Glomerular visceral epithelial cell (primary cell): ENCODE results near the gene TLCD3B.

Experiments used
- DNase-seq: peaks from one replicate; pipeline ENCODE4 v3.0.0-alpha.2; 2016; ENCODE audit errors: extremely low spot score

The TLCD3B gene

DNA sequence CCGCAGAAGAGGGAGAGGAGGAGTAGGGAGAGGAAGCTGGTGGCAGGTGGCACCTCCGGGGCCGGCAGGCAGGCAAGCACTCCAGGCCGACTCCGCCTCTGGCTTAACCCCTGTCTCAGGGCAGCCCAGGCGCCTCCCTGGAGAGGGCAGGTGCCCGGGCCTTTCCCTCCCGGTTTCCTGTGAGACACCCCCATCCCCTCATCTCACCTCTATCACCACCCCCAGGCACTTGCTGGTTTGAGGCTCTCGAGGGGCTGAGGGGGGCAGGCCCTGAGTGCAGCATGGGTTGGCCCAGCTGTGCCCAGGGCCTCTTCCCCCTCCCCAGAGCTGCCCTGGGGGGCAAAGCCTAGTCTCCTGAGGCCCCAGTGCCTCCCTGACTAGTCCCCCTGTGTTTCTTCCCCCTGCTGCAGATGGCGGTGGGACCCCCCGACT is 26.2 kb downstream of the TLCD3B start:
- no peak for DNase-seq

DNA sequence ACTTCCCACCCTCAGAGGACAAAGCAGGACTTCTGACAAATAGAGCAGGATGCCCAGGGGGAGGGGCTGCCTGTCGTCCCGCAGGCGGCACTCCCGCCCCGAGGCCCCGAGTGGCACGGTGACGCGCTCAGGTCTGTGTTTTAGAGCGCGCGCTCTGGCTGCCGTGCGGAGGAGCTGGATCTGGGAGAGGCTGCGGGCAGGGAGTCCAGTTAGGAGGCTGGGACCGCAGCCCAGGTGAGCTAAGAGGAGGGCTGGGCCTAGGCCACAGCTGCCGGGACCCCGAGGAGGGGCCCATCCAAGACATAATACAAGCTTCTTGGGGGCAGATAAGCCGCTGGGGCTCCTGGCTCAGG is 26.7 kb downstream of the TLCD3B start:
- DNase-seq, result no peak

DNA sequence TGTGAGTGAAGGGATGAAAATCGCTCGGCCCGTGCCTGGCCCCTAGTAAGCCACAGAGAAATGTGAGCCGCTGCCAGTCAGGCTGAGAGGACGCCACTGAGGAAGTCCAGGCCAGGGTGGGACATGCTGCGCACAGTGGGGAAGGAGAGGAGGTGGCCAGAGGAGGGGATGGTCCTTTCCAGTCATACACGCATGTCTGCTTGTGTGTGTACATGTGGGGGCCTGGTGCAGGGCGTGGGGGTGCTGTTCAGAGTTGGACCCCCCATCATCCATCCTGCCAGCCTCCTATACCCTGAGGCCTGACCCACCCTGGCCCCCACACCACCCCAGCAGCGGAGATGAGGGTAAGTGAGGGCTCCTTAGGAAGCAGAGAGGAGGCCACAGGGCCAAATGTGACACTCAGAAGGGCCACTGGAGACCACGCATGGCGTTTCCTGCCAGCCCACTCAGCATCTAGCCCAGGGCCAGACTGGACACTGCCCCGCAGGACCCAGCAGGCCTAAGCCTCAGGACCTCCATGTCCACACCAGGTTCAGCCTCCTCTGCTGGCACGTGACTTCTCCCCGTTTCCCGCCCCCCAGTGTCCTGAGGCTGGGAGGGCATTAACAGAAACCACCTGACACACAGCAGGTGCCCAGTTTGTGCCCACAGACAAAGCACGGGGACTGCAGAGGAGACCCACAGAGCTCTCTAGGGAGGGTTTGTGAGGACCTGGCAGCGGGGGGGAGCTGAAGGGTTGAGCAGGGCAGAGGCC is 27.2 kb downstream of the TLCD3B start:
- no peak for DNase-seq

DNA sequence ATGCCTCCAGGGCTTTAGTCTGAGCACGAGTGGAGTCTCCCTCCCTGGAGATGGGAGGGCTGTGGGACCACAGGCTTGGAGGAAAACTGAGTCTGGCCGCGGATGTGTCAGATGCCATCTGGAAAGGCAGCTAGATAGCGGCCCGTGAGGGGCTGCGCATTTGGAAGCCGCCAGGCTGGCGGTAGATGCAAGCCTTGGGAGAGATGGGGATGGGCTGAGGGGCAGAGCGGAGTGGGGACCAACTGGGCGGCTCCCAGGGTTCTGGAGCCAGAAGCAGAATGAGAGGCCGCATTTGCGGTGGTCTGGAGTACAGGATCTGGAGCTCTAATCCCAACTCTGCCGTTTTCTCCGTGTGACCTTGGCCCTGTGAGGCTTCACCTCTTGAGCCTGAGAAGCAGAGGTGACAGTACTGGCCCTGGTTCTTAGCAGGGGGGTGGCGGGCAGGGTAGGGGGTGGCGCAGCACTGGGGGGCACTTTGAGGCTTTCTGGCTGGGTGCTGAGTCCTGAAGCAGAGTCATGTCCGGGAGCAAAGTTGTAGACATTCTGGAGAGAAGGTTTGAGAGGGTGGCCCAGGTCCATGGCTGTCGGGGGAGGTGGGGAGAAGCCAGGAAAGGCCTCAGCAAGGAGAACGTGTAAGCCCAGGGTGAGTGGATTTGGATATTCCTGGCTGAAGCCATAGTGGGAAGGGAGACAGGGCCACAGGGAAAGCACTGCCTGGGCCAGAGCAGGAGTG is 28.3 kb downstream of the TLCD3B start:
- no peak for DNase-seq

DNA sequence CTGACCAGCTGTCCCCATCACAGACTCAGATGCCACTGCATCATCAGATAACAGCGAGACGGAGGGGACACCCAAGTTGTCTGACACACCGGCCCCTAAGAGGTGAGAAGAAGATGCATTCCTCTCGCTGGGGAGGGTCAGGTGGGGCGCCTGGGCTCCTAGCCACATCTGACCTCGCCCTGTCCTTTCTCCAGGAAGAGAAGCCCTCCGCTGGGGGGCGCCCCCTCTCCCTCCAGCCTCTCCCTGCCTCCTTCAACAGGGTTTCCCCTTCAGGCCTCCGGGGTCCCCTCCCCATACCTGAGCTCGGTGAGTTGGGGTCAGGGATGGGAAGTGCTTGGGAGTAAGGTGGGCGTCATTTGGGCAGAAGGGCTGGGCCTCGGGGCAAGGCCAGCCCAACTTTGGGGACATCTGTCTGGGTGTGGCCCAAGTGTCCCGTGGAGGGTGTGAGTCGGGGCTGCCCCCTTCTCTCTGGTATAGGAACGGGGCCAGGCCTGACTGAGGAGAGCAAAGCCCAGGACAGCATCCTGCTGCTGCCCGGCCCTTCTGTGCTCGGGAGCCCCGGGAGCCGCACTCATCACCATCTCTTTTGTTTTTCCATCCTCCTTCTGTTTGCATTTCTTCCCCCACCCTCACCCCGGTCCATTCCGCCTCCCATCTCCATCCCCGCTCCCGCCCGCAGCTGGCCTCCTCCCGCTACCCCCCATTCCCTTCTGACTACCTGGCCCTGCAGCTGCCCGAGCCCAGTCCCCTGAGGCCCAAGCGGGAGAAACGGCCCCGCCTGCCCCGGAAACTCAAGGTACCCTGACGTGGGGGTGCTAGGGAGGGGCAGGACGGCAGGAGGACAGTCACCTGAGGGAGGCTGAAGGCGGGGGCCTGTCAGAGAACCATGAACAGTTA is 30.1 kb downstream of the TLCD3B start:
- no peak for DNase-seq

DNA sequence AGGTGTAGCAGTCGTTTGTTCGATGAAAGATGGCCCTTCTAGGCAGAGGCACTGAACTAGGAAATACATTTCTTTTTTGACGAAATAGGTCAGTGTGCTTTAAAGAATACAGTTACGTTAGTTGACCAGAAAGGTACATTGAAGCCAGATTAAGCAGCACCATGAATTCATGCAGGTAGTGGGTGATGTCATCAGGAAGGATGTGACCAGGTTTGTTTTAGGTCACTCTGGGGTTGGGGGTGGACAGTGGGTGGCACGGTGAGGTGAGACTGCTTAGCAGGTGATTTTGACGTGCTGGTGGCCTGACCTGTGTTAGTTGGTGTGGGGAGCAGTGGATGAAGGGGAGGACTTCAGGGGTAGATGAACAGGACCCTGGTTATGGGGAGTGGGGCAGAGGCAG is 31.5 kb downstream of the TLCD3B start:
- no peak for DNase-seq

DNA sequence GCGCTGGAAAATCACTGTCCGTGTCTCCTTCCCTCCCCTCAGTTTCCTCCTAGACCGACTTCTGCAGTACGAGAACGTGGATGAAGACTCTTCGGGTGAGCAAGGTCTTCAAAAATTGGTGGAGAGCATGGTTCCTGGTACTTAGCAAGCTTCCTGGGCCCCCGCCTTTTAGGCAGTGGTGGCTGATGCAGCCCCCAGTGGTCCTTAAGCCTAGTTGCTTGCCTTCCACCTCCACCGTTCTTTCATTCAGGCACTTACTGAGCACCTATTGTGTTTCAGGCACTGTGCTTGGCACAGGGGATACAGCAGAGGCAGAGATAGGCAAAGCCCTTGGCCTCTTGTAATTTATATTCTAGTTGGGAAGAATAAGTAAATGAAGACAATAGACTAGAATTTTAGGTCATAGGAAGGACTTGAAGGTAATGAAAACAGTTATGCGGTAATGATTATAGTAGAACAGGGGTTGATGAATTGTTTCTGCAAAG is 34.3 kb downstream of the TLCD3B start:
- DNase-seq, result no peak

DNA sequence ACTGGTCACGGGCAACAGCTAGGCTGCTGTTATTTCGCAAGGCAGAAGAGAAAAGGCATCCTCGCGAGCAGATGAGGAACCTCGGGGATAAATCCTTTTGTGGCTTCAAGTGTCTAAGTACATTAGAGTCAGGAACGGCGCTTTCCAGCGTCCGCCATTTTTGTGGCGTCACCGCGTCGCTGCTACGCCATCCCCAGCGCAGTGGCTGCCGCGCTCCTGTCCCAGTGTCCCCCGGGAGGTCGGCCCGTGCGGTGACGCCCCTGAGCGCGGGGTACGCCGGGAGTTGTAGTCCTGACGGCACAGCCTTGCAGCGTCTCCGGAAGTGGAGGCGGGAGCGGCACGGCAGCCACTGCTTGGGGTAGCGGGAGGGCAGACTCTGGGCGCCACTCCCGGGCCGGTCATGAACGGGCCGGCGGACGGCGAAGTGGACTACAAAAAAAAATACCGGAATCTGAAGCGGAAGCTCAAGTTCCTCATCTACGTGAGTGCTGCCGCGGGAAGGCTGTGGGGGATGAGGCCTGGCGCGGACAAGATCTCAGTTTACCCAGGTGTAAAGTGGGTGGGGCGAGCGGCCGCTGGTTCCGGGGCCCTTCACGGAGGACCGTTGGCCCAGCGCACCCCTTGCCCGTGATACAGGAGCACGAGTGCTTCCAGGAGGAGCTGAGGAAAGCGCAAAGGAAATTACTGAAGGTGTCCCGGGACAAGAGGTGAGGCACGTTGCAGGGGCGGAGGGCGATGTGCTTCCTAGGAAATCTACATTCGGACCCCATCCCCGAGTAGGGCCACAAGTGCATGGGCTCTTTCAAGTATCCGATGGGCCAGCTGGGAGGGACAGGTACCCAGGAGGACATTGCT is 34.9 kb downstream of the TLCD3B start, which contains the start of gene INO80E:
Gene INO80E (plus strand): TSS at position 331 of the 855 bp plus-strand sequence. CDS start 70 bp downstream, at position 401.
- peak; percentile 94 for DNase-seq

DNA sequence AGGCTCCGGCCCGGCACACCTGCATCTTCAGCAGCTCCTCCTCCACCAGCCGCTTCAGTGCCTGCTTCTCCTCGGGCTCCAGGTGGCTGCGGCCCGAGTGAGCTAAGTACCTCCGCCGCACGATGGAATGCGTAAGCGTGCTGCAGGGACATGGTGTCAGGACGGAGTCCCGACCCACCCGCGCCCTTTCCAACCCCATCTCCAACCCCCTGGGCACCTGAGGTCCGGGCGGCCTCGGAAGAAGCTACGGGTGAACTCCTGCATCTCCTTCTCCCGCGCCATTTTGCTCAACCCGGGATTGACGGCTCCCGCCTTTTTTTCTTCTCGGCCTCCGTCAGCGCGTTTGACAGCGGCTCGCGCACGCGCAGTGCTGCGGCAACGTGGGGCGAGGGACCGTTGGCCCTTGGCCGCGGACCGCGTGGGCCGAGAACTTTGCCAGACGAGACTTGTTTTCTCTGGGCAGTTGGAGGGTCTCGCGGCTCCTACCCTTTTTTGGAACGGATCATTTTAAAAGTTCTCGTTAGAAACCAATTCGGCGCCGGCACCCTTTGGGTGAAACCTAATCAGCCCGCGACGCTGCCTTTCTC is 35.7 kb downstream of the TLCD3B start, which contains the start of gene HIRIP3:
Gene HIRIP3 (minus strand): TSS at position 294 of the 587 bp plus-strand sequence. CDS start 12 bp downstream, at position 282.
- peak; percentile 73 for DNase-seq

DNA sequence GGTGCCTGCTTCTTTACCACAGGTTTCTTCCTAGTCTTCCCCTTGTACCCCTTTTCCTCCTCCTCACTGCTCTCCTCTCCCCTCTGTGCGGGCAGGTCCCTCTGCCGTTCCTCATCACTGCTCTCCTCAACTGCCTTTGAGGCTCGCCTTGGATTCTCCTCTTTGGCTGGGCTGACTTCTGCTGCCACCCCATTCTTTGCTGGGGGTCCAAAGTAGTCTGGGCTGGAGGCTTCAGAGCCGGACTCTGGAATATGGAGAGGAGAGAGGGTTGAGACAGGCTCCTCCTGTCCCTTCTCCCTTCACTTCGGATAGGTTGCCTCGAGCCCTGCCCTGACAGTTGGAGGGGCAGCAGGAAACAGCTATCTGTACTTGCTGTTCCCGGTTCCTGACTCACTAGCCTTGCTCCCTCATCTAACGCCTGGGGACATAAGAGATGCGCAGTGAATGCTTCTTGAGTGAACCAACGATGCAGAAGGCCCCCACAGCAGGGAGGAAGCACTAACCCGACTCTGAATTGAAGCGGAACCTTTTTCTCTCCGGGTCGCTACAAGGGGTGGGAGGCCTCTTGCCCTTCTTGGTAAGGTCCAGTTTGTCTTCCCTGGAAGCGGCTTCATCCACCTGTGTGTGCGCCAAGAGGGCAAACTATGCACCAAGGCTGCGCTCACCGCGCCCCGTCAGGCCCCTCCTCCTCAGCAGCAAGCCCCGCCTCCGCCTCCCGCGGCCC is 36.3 kb downstream of the TLCD3B start:
- DNase-seq, result peak; percentile 25

DNA sequence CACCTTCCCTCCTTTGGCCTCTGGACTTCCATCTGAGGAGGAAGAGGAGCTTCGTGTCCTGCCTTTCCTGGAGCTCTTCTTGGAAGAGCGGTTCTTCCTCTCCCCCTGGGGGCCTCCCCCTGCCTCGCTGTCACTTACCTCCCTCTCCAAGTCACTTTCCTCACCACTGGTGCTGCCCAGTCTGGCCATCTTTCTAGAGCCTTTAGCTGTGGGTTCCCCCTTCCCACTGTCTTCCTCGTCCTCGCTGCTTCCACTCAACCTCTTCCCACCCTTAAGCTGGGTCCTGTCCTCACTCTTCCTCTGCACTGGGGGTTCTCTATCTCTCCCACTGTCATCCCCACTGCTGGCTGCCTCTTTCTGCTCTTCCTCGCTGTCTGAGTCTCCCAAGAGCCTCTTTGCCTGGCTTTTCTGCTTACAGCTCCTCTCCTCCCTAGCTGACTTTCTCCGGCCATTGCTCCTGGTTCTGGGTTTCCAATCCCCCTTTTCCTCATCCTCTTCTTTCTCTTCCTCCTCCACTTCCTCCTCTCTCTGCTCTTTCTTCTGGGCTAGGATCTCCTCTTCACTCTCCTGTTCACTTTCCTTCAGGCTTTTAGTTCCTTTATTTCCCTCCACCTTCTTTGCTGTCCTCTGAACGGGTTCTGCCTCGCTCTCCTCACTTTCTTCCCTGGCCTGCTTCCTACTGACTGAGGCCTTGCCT is 37.0 kb downstream of the TLCD3B start:
- DNase-seq, result no peak

DNA sequence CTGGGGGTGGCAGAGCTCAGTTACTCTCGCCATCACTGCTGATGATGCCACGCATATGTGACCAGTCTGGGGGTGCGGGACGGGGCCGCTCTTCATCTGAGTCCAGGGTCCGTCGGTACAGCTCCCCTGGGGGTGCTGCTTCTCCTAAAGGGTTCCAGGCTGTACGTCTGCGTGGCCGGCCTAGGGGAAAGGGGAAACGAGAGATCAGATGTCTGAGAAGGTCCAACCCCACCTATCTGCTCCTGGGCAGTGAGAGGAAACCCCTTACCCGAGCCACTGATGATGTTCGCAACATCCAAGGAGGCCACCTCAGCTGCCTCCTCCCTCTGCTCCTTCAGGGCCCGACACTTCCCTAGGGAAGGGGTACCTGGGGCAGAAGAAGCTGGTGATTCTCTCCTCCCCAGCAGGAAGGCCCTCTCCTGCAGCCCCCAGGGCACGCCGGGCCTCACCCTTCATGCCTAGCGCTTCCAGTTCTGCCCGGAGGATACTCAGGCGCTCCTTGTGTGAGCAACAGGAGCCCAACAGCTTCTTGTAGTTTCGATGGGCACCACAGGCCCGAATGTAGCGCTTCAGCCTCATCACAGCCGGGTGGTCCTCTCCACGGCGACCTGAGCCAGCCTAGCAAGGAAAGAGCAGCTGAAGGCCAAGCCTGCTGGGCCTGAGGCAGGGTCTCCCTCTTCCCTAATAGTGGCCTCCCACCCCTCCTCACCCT is 37.7 kb downstream of the TLCD3B start:
- no peak for DNase-seq

DNA sequence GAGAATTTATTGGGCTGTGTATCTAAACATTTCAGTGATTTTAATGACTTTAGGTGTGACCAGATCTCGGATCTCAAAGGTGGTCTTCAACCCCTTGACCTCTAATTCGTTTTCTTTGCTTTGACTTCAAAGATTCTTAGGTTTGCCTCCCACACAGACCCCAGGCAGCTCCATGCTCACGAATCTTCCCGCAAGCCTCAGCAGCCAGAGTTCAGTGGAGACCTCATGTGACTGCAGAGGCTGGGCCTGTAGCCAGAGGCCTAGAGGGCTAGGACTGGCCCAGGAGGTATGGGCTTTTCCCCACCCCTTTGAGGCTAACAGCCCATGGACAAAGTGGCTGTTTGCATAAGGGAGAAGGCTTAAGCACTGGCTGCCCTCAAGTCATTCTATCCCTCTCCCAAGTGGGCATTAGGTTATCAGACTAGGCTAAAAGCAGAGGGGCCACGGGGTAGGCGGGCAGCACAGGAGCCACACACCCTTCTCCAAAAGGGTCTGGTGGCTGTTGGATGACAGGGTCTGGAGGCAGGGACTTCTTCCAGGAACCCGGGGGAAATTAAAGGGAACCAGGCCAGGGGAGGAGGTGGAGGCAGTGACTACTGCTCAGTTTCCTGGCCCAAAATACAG is 38.6 kb downstream of the TLCD3B start:
- no peak for DNase-seq

DNA sequence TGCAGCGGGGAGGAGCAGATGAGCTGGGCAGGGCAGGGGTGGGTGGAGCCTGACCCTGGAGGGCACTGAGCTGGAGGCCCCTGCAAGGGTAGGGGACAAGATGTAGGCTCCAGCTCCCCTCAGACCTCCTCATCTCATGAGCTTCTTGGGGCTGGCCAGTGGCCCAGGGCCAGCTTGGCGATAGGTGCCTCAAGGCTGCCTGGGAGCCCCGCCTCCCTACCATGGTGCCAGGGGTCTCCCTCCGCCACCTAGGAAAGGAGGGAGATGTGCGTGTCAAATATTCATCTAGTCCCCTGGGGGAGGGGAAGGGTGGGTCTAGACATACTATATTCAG is 39.5 kb downstream of the TLCD3B start:
- DNase-seq, result no peak

DNA sequence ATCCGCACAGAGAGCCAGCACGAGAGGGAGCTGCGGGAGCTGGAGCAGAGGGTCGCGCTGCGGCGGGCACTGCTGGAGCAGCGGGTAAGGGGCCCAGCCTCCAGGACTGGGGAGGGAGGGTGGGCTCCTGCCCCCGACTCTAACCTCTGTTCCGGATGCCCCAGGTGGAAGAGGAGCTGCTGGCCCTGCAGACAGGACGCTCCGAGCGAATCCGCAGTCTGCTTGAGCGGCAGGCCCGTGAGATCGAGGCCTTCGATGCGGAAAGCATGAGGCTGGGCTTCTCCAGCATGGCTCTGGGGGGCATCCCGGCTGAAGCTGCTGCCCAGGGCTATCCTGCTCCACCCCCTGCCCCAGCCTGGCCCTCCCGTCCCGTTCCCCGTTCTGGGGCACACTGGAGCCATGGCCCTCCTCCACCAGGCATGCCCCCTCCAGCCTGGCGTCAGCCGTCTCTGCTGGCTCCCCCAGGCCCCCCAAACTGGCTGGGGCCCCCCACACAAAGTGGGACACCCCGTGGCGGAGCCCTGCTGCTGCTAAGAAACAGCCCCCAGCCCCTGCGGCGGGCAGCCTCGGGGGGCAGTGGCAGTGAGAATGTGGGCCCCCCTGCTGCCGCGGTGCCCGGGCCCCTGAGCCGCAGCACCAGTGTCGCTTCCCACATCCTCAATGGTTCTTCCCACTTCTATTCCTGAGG is 40.0 kb downstream of the TLCD3B start:
- no peak for DNase-seq

DNA sequence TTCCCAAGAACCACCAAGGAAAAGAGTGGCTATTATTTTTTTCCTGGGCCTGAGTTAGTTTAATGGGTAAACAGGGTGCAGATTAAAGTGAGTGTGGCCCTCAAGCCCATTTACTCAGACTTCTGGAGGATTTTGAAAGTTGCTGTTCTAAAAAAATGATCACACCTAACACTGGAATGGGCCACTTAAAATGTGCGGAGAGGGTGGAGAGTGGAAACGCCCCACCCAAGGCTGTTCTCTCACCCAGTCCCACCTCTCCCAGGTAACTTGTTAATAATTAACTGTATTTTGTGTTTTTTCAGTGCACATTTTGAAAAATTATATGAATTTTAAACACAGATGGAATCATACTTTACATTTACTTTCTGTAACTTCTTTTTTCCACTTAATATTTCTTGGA is 41.0 kb downstream of the TLCD3B start:
- DNase-seq, result no peak

DNA sequence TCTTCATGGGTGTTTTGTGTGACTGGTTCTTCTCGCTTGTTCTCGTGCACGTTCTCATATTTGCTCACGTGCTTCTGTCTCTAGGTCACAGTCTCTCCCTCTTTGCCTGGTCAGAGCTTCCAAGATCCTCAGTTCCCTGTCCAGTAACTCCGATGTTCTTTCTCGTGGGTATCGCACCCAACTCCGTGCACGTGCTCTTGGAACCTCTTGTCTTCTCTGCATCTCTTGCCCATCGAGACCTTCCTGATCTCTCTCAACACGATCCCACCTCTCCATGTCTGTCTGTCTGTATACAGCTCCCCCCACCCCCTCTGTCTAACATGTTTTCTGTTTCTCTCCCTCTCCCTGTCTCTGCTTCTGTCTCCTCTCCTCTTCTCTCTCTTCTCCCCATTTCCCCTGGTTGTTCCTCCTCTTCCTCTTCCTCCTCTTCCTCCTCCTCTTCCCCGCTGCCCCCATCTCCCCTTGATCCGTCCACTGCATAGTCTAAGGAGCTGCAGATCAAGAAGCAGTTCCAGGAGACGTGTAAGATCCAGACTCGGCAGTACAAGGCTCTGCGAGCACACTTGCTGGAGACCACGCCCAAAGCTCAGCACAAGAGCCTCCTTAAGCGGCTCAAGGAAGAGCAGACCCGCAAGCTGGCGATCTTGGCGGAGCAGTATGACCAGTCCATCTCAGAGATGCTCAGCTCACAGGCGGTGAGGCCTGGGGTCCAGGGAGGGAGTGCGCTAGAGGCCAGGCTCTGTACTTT is 41.8 kb downstream of the TLCD3B start:
- DNase-seq, result no peak
